LNCaP clone FGC (cell line): Measurements from ENCODE around the gene PROK1.
"Not testable (repeated sequence)": the region's sequence is repeated elsewhere in the genome, so short reads cannot be mapped to it uniquely, and the experiment has no call there.

Experiments used
- DNase-seq: peaks from one replicate; pipeline ENCODE4 v3.0.0-alpha.2; 2011; ENCODE audit warnings: low read depth
- H3K4me3 ChIP-seq: 2 replicates; pipeline ENCODE4 v1.5.1; 2011; ENCODE audit warnings: mild to moderate bottlenecking, low read depth, low read length, control low read depth
- CTCF ChIP-seq: IDR thresholded peaks from 2 replicates; pipeline ENCODE4 v1.5.1; 2012; ENCODE audit warnings: mild to moderate bottlenecking; ENCODE audit not compliant: control insufficient read depth, insufficient read depth; ENCODE audit errors: extremely low read depth

PROK1 gene

GRCh38 chr1:110411173-110411735, 39.7 kb upstream of the PROK1 start:
- TF ChIP-seq CTCF = no peak
- no peak overlapping the region for H3K4me3 ChIP-seq
- no peak for DNase-seq

GRCh38 chr1:110412576-110412975, 38.4 kb upstream of the PROK1 start:
- peak; percentile 83 for TF ChIP-seq CTCF
- DNase-seq = no peak
- H3K4me3 ChIP-seq = no peak overlapping the region

- H3K4me3 ChIP-seq, DNase-seq: not testable (repeated sequence)
Observed at GRCh38 chr1:110413045-110413444, 37.9 kb upstream of the PROK1 start.

GRCh38 chr1:110418729-110419128, 32.2 kb upstream of the PROK1 start:
- no peak for DNase-seq
- TF ChIP-seq CTCF = no peak
- no peak overlapping the region for H3K4me3 ChIP-seq

- no peak overlapping the region for H3K4me3 ChIP-seq
- no peak for TF ChIP-seq CTCF
- DNase-seq = no peak
Observed at GRCh38 chr1:110420023-110420662, 30.8 kb upstream of the PROK1 start.

GRCh38 chr1:110420874-110421793, 29.8 kb upstream of the PROK1 start:
- no peak for DNase-seq
- no peak for TF ChIP-seq CTCF
- no peak overlapping the region for H3K4me3 ChIP-seq
